Smooth muscle cell (in vitro differentiated cells): ENCODE data around the gene PEPD. TPM values are rescaled to one million over a fixed set of nuclear protein-coding genes. Genes with fewer than 3 reads are reported as not detected.

Experiments used
- DNase-seq: peaks from one replicate; lab custom pipeline; 2025; ENCODE audit not compliant: unreplicated experiment; lab: John Stamatoyannopoulos, UW
- H2AFZ ChIP-seq: fragments of 200-600 bp; sonication (generic); 2 replicates; pipeline ENCODE4 v1.6.0; 2016; ENCODE audit warnings: antibody characterized with exemption, low read depth, mild to moderate bottlenecking
- H3F3A ChIP-seq: fragments of 200-600 bp; sonication (generic); 2 replicates; pipeline ENCODE4 v1.6.0; 2017; ENCODE audit warnings: antibody characterized with exemption, low read depth
- H3K27ac ChIP-seq: fragments of 200-600 bp; sonication (generic); 2 replicates; pipeline ENCODE4 v1.5.1; 2016; ENCODE audit warnings: low read depth, mild to moderate bottlenecking
- H3K27me3 ChIP-seq: fragments of 200-600 bp; sonication (generic); 2 replicates; pipeline ENCODE4 v1.6.1; 2016; ENCODE audit warnings: low read depth, mild to moderate bottlenecking
- H3K36me3 ChIP-seq: fragments of 200-600 bp; sonication (generic); 2 replicates; pipeline ENCODE4 v1.5.1; 2016; ENCODE audit warnings: low read depth
- H3K4me1 ChIP-seq: fragments of 200-600 bp; sonication (generic); 2 replicates; pipeline ENCODE4 v1.5.1; 2016; ENCODE audit warnings: low read depth
- H3K4me2 ChIP-seq: fragments of 200-600 bp; sonication (generic); 2 replicates; pipeline ENCODE4 v1.6.0; 2016; ENCODE audit warnings: mild to moderate bottlenecking
- H3K4me3 ChIP-seq: fragments of 200-600 bp; sonication (generic); 2 replicates; pipeline ENCODE4 v1.5.1; 2016; ENCODE audit warnings: mild to moderate bottlenecking
- H3K79me2 ChIP-seq: fragments of 200-600 bp; sonication (generic); 2 replicates; pipeline ENCODE4 v1.6.0; 2016; ENCODE audit warnings: low read depth, mild to moderate bottlenecking
- H3K9ac ChIP-seq: fragments of 200-600 bp; sonication (generic); 2 replicates; pipeline ENCODE4 v1.6.0; 2016; ENCODE audit warnings: low read depth
- H3K9me3 ChIP-seq: fragments of 200-600 bp; sonication (generic); replicated peaks from 2 replicates; pipeline ENCODE4 v1.5.1; 2016; ENCODE audit warnings: low read depth
- H4K20me1 ChIP-seq: fragments of 200-600 bp; sonication (generic); 2 replicates; pipeline ENCODE4 v1.6.0; 2016; ENCODE audit warnings: low read depth
- CTCF ChIP-seq: fragments of 200-600 bp; sonication (generic); IDR thresholded peaks from 2 replicates; pipeline ENCODE4 v1.5.1; 2017; ENCODE audit warnings: borderline replicate concordance, mild to moderate bottlenecking, antibody characterized with exemption; ENCODE audit not compliant: insufficient read depth, poor library complexity, severe bottlenecking
- WGBS: methylation state at CpG from one replicate; pipeline ENCODE4 v1.1.7; 2016; ENCODE audit warnings: low lambda C conversion rate; 5-methylcytosine and 5-hydroxymethylcytosine counted together
- polyA plus RNA-seq: library from polyadenylated mRNA; unstranded; fragments of >200 nt; fragmentation: Nextera tagmentation; extraction: Ambion mirVana; gene quantifications from 2 replicates; pipeline ENCODE4 v1.2.1, GENCODE V29; 2016
- total RNA-seq: library from RNA; depleted of rRNA; stranded (reverse); fragments of >200 nt; gene quantifications from 2 replicates; pipeline ENCODE4 v1.2.3, GENCODE V29; 2014

PEPD gene
- total and polyA plus RNA-seq, 2 experiments from 2014 or later, result 57.2 to 70.4 TPM

GRCh38 chr19:33396701-33397535 lies 124.7 kb downstream of the PEPD start:
- Histone ChIP-seq H3K27ac (no peak overlapping the region), H3K36me3 (no peaks in the 10 kb centered on the region), H3K9ac (no peak overlapping the region), H3K4me1 (no peaks in the 10 kb centered on the region), H4K20me1 (peaks cover 40% of the 10 kb centered on the region), H3K27me3 (no peaks in the 10 kb centered on the region), H3K79me2 (no peaks in the 10 kb centered on the region), H3K9me3 (no peaks in the 10 kb centered on the region), H2AFZ (no peak overlapping the region), H3K4me2 (no peak overlapping the region), H3F3A (no peaks in the 10 kb centered on the region), H3K4me3 (no peak overlapping the region)
- 86% methylated on average over 30 of the region's 30 CpGs for WGBS
- no peak for DNase-seq
- TF ChIP-seq CTCF, result no peak

GRCh38 chr19:33395561-33396550 lies 125.7 kb downstream of the PEPD start:
- Histone ChIP-seq H3K27me3 (no peaks in the 10 kb centered on the region), H3K9ac (no peak overlapping the region), H4K20me1 (peaks cover 50% of the 10 kb centered on the region), H3K79me2 (no peaks in the 10 kb centered on the region), H2AFZ (no peak overlapping the region), H3F3A (no peaks in the 10 kb centered on the region), H3K4me2 (no peak overlapping the region), H3K9me3 (no peaks in the 10 kb centered on the region), H3K4me1 (no peaks in the 10 kb centered on the region), H3K27ac (no peak overlapping the region), H3K36me3 (no peaks in the 10 kb centered on the region), H3K4me3 (no peak overlapping the region)
- DNase-seq, result no peak
- TF ChIP-seq CTCF, result no peak
- 95% methylated on average over 31 of the region's 31 CpGs for WGBS

- H3K4me2 ChIP-seq, result no peak overlapping the region
- 91% methylated on average over 19 of the region's 19 CpGs for WGBS
Observed at GRCh38 chr19:33394723-33395560, 126.6 kb downstream of the PEPD start.

More at GRCh38 chr19:33394723-33395560, 126.6 kb downstream of the PEPD start:
- no peak for TF ChIP-seq CTCF
- DNase-seq, result no peak
- H2AFZ ChIP-seq, result no peak overlapping the region
- H3K4me3 ChIP-seq, result no peak overlapping the region
- peaks cover 60% of the 10 kb centered on the region for H4K20me1 ChIP-seq
- H3K9me3 ChIP-seq, result no peaks in the 10 kb centered on the region
- no peak overlapping the region for H3K9ac ChIP-seq
- H3K36me3 ChIP-seq, result no peaks in the 10 kb centered on the region
- no peaks in the 10 kb centered on the region for H3F3A ChIP-seq
- no peak overlapping the region for H3K27ac ChIP-seq
- no peaks in the 10 kb centered on the region for H3K4me1 ChIP-seq
- no peaks in the 10 kb centered on the region for H3K27me3 ChIP-seq
- peaks cover 2% of the 10 kb centered on the region for H3K79me2 ChIP-seq
